Smooth muscle cell (in vitro differentiated cells): Measurements from ENCODE around the gene MRPL24. TPM values are rescaled to one million over a fixed set of nuclear protein-coding genes. Genes with fewer than 3 reads are reported as not detected.

Experiments
- DNase-seq: peaks from one replicate; lab custom pipeline; 2025; ENCODE audit not compliant: unreplicated experiment; lab: John Stamatoyannopoulos, UW
- H2AFZ ChIP-seq: fragments of 200-600 bp; sonication (generic); 2 replicates; pipeline ENCODE4 v1.6.0; 2016; ENCODE audit warnings: antibody characterized with exemption, low read depth, mild to moderate bottlenecking
- H3F3A ChIP-seq: fragments of 200-600 bp; sonication (generic); 2 replicates; pipeline ENCODE4 v1.6.0; 2017; ENCODE audit warnings: antibody characterized with exemption, low read depth
- H3K27ac ChIP-seq: fragments of 200-600 bp; sonication (generic); 2 replicates; pipeline ENCODE4 v1.5.1; 2016; ENCODE audit warnings: low read depth, mild to moderate bottlenecking
- H3K27me3 ChIP-seq: fragments of 200-600 bp; sonication (generic); 2 replicates; pipeline ENCODE4 v1.6.1; 2016; ENCODE audit warnings: low read depth, mild to moderate bottlenecking
- H3K36me3 ChIP-seq: fragments of 200-600 bp; sonication (generic); 2 replicates; pipeline ENCODE4 v1.5.1; 2016; ENCODE audit warnings: low read depth
- H3K4me1 ChIP-seq: fragments of 200-600 bp; sonication (generic); 2 replicates; pipeline ENCODE4 v1.5.1; 2016; ENCODE audit warnings: low read depth
- H3K4me2 ChIP-seq: fragments of 200-600 bp; sonication (generic); 2 replicates; pipeline ENCODE4 v1.6.0; 2016; ENCODE audit warnings: mild to moderate bottlenecking
- H3K4me3 ChIP-seq: fragments of 200-600 bp; sonication (generic); 2 replicates; pipeline ENCODE4 v1.5.1; 2016; ENCODE audit warnings: mild to moderate bottlenecking
- H3K79me2 ChIP-seq: fragments of 200-600 bp; sonication (generic); 2 replicates; pipeline ENCODE4 v1.6.0; 2016; ENCODE audit warnings: low read depth, mild to moderate bottlenecking
- H3K9ac ChIP-seq: fragments of 200-600 bp; sonication (generic); 2 replicates; pipeline ENCODE4 v1.6.0; 2016; ENCODE audit warnings: low read depth
- H3K9me3 ChIP-seq: fragments of 200-600 bp; sonication (generic); replicated peaks from 2 replicates; pipeline ENCODE4 v1.5.1; 2016; ENCODE audit warnings: low read depth
- H4K20me1 ChIP-seq: fragments of 200-600 bp; sonication (generic); 2 replicates; pipeline ENCODE4 v1.6.0; 2016; ENCODE audit warnings: low read depth
- WGBS: methylation state at CpG from one replicate; pipeline ENCODE4 v1.1.7; 2016; ENCODE audit warnings: low lambda C conversion rate; 5-methylcytosine and 5-hydroxymethylcytosine counted together
- polyA plus RNA-seq: library from polyadenylated mRNA; unstranded; fragments of >200 nt; fragmentation: Nextera tagmentation; extraction: Ambion mirVana; gene quantifications from 2 replicates; pipeline ENCODE4 v1.2.1, GENCODE V29; 2016
- total RNA-seq: library from RNA; depleted of rRNA; stranded (reverse); fragments of >200 nt; gene quantifications from 2 replicates; pipeline ENCODE4 v1.2.3, GENCODE V29; 2014
- TF ChIP-seq, protein P1 (sequence below): fragments of 200-600 bp; sonication (generic); IDR thresholded peaks from 2 replicates; pipeline ENCODE4 v1.5.1; 2017; ENCODE audit warnings: borderline replicate concordance, mild to moderate bottlenecking, antibody characterized with exemption; ENCODE audit not compliant: insufficient read depth, poor library complexity, severe bottlenecking

Gene MRPL24
- total and polyA plus RNA-seq, 2 experiments from 2014 or later = 16.5 to 68.6 TPM

DNA sequence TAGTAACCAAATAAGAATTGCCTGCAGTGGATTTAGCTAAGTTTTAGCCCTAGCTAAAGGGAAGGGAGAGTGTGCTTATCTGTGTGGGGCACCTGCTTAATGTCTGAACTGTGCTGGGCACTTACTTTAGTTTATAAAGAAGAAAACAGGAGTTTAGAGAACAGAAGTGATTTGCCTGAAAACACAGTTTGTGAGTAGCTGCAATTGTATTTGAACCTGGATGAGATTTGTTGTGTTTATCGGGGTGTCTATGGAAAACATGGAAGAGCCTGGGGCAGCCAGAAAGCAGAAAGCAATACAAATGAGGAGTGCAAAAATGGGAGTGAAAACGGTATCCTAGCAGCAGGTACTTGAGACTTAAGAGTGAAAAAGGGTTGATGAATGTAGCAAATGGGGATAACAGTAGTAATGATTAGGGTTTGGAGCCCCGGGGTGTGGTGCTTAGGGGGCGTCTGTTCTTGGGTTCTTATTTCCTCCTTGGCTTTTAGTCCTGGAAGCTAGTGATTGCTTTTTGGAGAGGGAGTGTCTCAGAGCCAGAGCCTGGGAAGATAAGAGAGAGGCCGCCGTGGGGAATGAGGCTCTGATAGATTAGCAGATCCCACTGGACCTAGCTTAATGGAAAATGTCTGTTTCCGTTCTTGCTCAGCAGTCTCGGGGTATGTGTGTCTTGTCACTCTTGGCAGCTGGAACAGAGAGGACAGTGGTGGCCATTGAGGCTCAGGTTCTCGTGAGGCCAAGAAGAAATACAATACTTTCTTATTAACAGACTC is 32.0 kb upstream of the MRPL24 start:
- Histone ChIP-seq H3K27me3 (no peaks in the 10 kb centered on the region), H3F3A (peaks cover 17% of the 10 kb centered on the region), H3K4me1 (peaks cover 19% of the 10 kb centered on the region), H2AFZ (no peak overlapping the region), H3K79me2 (peaks cover 96% of the 10 kb centered on the region), H4K20me1 (peaks cover 95% of the 10 kb centered on the region), H3K36me3 (no peaks in the 10 kb centered on the region), H3K9ac (no peak overlapping the region), H3K9me3 (no peaks in the 10 kb centered on the region), H3K4me2 (peak overlapping the region; percentile 77), H3K27ac (peak overlapping the region; percentile 20), H3K4me3 (peak overlapping the region; percentile 11)
- TF ChIP-seq, protein P1, sequence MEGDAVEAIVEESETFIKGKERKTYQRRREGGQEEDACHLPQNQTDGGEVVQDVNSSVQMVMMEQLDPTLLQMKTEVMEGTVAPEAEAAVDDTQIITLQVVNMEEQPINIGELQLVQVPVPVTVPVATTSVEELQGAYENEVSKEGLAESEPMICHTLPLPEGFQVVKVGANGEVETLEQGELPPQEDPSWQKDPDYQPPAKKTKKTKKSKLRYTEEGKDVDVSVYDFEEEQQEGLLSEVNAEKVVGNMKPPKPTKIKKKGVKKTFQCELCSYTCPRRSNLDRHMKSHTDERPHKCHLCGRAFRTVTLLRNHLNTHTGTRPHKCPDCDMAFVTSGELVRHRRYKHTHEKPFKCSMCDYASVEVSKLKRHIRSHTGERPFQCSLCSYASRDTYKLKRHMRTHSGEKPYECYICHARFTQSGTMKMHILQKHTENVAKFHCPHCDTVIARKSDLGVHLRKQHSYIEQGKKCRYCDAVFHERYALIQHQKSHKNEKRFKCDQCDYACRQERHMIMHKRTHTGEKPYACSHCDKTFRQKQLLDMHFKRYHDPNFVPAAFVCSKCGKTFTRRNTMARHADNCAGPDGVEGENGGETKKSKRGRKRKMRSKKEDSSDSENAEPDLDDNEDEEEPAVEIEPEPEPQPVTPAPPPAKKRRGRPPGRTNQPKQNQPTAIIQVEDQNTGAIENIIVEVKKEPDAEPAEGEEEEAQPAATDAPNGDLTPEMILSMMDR = no peak
- no peak for DNase-seq
- 25% methylated on average over 9 of the region's 9 CpGs for WGBS

GRCh38 chr1:156772222-156772621 is 31.3 kb upstream of the MRPL24 start:
- Histone ChIP-seq H3K4me1 (peaks cover 19% of the 10 kb centered on the region), H3K4me2 (peak overlapping the region; percentile 77), H3K9ac (no peak overlapping the region), H4K20me1 (peaks cover 89% of the 10 kb centered on the region), H3K27ac (peak overlapping the region; percentile 20), H2AFZ (no peak overlapping the region), H3F3A (peaks cover 17% of the 10 kb centered on the region), H3K36me3 (no peaks in the 10 kb centered on the region), H3K27me3 (no peaks in the 10 kb centered on the region), H3K9me3 (no peaks in the 10 kb centered on the region), H3K4me3 (no peak overlapping the region), H3K79me2 (peaks cover 94% of the 10 kb centered on the region)
- no peak for DNase-seq
- 92% methylated on average over 3 of the region's 3 CpGs for WGBS
- TF ChIP-seq, protein P1 = no peak

DNA sequence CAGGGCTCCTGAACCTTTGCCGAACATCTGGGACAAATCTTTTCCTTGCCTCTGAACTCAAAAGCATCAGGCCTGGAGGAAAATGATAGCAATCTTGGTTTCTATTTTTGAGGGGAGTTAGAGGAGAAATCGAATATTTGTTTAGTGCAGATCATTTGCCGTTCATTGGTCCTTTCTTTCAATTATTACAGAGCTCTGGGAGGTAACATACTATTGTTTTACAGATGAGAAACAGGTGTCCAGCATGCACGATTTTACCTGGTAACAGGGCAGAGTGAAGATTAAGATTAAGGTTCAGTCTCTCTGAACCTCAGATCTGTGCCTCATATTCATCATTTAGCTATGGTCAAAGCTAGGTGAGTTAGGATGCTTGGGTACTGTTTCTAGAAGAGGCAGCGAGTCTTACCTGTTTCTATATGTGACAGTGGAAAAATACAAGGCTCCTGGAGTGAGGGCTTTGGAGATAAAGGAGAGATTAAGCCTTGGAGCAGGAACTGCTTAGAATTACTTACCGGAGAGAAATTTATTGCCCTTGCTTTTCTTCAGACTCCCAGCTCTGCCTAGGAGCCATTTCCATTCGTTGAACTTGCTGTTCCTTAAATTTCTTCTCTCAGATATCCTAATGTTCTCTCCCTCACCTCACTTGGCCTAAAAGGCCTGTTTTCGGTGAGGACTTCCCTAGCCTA is 27.9 kb upstream of the MRPL24 start:
- DNase-seq = no peak
- Histone ChIP-seq H2AFZ (no peak overlapping the region), H3K27me3 (no peaks in the 10 kb centered on the region), H3K79me2 (peaks cover 62% of the 10 kb centered on the region), H3K27ac (peak overlapping the region; percentile 85), H3F3A (peaks cover 9% of the 10 kb centered on the region), H3K9me3 (no peaks in the 10 kb centered on the region), H4K20me1 (peaks cover 57% of the 10 kb centered on the region), H3K4me2 (peak overlapping the region; percentile 90), H3K9ac (peak overlapping the region; percentile 95), H3K36me3 (no peaks in the 10 kb centered on the region), H3K4me3 (peak overlapping the region; percentile 86), H3K4me1 (peaks cover 19% of the 10 kb centered on the region)
- TF ChIP-seq, protein P1 = no peak
- WGBS = 25% methylated on average over 8 of the region's 8 CpGs
